KMS-11 (cell line): Measurements from ENCODE around the gene HTR3D.

ENCODE experiments used
- H2AFZ ChIP-seq: fragments of 200-600 bp; sonication (generic); 2 replicates; pipeline ENCODE4 v1.6.1; 2016; ENCODE audit warnings: antibody characterized with exemption, mixed run types, low read depth
- H3K27ac ChIP-seq: fragments of 200-600 bp; sonication (generic); 2 replicates; pipeline ENCODE4 v1.6.1; 2016; ENCODE audit warnings: mild to moderate bottlenecking, mixed run types
- H3K27me3 ChIP-seq: fragments of 200-600 bp; sonication (generic); 2 replicates; pipeline ENCODE4 v1.6.1; 2017; ENCODE audit warnings: mild to moderate bottlenecking, low read depth, mixed run types, moderate library complexity; ENCODE audit not compliant: insufficient read depth
- H3K36me3 ChIP-seq: fragments of 200-600 bp; sonication (generic); 2 replicates; pipeline ENCODE4 v1.6.1; 2017; ENCODE audit warnings: mild to moderate bottlenecking, mixed run types; ENCODE audit not compliant: insufficient read depth
- H3K4me1 ChIP-seq: fragments of 200-600 bp; sonication (generic); 2 replicates; pipeline ENCODE4 v1.6.1; 2016; ENCODE audit warnings: mild to moderate bottlenecking, low read depth, mixed run types; ENCODE audit not compliant: poor library complexity, severe bottlenecking
- H3K4me2 ChIP-seq: fragments of 200-600 bp; sonication (generic); 2 replicates; pipeline ENCODE4 v1.7.0; 2016; ENCODE audit warnings: mild to moderate bottlenecking, mixed run types
- H3K4me3 ChIP-seq: fragments of 200-600 bp; sonication (generic); IDR thresholded peaks from 2 replicates; pipeline ENCODE4 v1.6.1; 2017; ENCODE audit warnings: low read depth, low read length, mixed read lengths; ENCODE audit not compliant: insufficient read depth
- H3K79me2 ChIP-seq: fragments of 200-600 bp; sonication (generic); 2 replicates; pipeline ENCODE4 v1.6.1; 2016; ENCODE audit warnings: low read depth, mixed run types; ENCODE audit not compliant: insufficient read depth
- H3K9ac ChIP-seq: fragments of 200-600 bp; sonication (generic); 2 replicates; pipeline ENCODE4 v1.6.1; 2016; ENCODE audit warnings: mild to moderate bottlenecking, mixed run types
- H4K20me1 ChIP-seq: fragments of 200-600 bp; sonication (generic); 2 replicates; pipeline ENCODE4 v1.6.1; 2016; ENCODE audit warnings: mild to moderate bottlenecking, mixed run types; ENCODE audit not compliant: insufficient read depth
- TF ChIP-seq, protein P1 (sequence below): fragments of 200-600 bp; sonication (generic); conservative IDR thresholded peaks from 2 replicates; pipeline ENCODE4 v1.6.1; 2017; ENCODE audit warnings: low read depth, mild to moderate bottlenecking, antibody characterized with exemption, low read length, moderate library complexity, mixed read lengths

HTR3D gene

DNA sequence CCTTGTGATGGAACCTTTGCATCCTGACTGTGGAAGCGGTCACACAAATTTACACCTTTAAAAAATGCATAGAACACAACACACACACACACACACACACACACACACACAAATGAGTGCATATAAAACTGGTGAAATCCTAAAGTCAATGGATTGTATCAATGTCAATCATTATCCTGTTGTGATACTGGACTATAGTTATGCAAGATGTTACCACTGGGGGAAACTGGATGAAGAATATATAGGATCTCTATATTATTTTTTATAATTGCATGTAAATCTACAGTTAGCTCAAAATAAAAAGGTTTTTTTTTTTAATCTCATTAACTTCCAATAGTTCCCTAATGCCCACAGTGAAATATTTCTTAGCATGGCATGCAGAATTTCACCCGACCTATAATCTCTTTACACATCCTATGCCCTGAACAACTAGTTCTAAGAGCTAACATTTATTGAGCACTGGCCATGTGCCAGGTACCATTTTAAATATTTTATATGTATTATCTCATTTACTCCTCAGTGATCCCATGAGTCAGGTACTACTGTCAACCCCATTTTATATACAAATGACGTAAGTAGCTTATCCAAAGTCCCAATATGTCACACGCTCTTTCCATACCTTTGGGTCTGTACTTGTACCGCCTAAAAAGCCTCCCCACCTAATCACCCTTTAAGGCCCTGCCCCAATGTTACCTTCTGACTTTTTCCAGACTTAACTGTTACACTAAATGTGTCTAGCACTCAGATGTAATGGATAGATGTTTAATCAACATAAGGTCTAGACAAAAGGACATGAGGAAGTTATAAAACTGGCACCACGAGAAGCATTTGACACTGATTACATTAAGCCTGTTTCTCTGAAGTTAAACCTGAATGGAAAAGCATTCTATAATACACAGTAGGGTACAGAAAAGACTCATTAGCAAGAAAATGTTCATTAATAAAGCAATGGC is 19.3 kb upstream of the HTR3D start:
- no peak overlapping the region for H3K4me2 ChIP-seq
- no peak overlapping the region for H3K27ac ChIP-seq
- H4K20me1 ChIP-seq = no peaks in the 10 kb centered on the region
- TF ChIP-seq, protein P1, sequence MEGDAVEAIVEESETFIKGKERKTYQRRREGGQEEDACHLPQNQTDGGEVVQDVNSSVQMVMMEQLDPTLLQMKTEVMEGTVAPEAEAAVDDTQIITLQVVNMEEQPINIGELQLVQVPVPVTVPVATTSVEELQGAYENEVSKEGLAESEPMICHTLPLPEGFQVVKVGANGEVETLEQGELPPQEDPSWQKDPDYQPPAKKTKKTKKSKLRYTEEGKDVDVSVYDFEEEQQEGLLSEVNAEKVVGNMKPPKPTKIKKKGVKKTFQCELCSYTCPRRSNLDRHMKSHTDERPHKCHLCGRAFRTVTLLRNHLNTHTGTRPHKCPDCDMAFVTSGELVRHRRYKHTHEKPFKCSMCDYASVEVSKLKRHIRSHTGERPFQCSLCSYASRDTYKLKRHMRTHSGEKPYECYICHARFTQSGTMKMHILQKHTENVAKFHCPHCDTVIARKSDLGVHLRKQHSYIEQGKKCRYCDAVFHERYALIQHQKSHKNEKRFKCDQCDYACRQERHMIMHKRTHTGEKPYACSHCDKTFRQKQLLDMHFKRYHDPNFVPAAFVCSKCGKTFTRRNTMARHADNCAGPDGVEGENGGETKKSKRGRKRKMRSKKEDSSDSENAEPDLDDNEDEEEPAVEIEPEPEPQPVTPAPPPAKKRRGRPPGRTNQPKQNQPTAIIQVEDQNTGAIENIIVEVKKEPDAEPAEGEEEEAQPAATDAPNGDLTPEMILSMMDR = no peak
- no peak overlapping the region for H3K4me3 ChIP-seq
- H3K4me1 ChIP-seq = peaks cover 7% of the 10 kb centered on the region
- peaks cover 4% of the 10 kb centered on the region for H3K79me2 ChIP-seq
- H3K27me3 ChIP-seq = no peaks in the 10 kb centered on the region
- H3K36me3 ChIP-seq = no peaks in the 10 kb centered on the region; the same call in 1 of the 2 replicates
- H3K9ac ChIP-seq = no peak overlapping the region
- H2AFZ ChIP-seq = no peak overlapping the region

- H3K4me1 ChIP-seq = peaks cover 7% of the 10 kb centered on the region
- H2AFZ ChIP-seq = no peak overlapping the region
- H3K79me2 ChIP-seq = peaks cover 4% of the 10 kb centered on the region
- no peaks in the 10 kb centered on the region for H3K27me3 ChIP-seq
- no peak overlapping the region for H3K9ac ChIP-seq
- TF ChIP-seq, protein P1 = no peak
- no peak overlapping the region for H3K4me2 ChIP-seq
- H3K4me3 ChIP-seq = no peak overlapping the region
- H3K27ac ChIP-seq = no peak overlapping the region
- no peaks in the 10 kb centered on the region; the same call in 1 of the 2 replicates for H3K36me3 ChIP-seq
- H4K20me1 ChIP-seq = no peaks in the 10 kb centered on the region
Measured at GRCh38 chr3:184015381-184016019, 16.0 kb upstream of the HTR3D start.

- no peak overlapping the region for H3K9ac ChIP-seq
- no peak overlapping the region for H3K4me2 ChIP-seq
- no peak overlapping the region for H3K27ac ChIP-seq
- H4K20me1 ChIP-seq = no peaks in the 10 kb centered on the region
- peaks cover 7% of the 10 kb centered on the region for H3K4me1 ChIP-seq
- no peak overlapping the region for H3K4me3 ChIP-seq
- H3K79me2 ChIP-seq = peaks cover 4% of the 10 kb centered on the region
- no peaks in the 10 kb centered on the region for H3K27me3 ChIP-seq
- no peak overlapping the region for H2AFZ ChIP-seq
- no peaks in the 10 kb centered on the region; the same call in 1 of the 2 replicates for H3K36me3 ChIP-seq
- TF ChIP-seq, protein P1 = no peak
Measured at GRCh38 chr3:184016169-184016570, 15.4 kb upstream of the HTR3D start.

GRCh38 chr3:184016811-184017671 is 14.5 kb upstream of the HTR3D start:
- TF ChIP-seq, protein P1 = peak; percentile 98
- H3K36me3 ChIP-seq = no peaks in the 10 kb centered on the region; the same call in 1 of the 2 replicates
- peak overlapping the region; percentile 63; the same call in 1 of the 2 replicates for H3K9ac ChIP-seq
- no peaks in the 10 kb centered on the region for H4K20me1 ChIP-seq
- H3K27me3 ChIP-seq = no peaks in the 10 kb centered on the region
- H3K79me2 ChIP-seq = peaks cover 4% of the 10 kb centered on the region
- H3K4me3 ChIP-seq = peak overlapping the region; percentile 98
- H3K4me2 ChIP-seq = peak overlapping the region; percentile 58
- no peak overlapping the region for H3K27ac ChIP-seq
- peaks cover 7% of the 10 kb centered on the region for H3K4me1 ChIP-seq
- H2AFZ ChIP-seq = peak overlapping the region; percentile 86
